Cardiac fibroblast (primary cell): Measurements from ENCODE around the gene ANKMY1.

ENCODE experiments used
- DNase-seq, 2 donors: peaks; one replicate each; pipeline versions ENCODE4 v3.0.0 to v3.0.0-alpha.2; 2010; ENCODE audit warnings: low read depth in 2 of 2
- H3K4me3 ChIP-seq, 2 donors: replicated peaks in 1 of 2; 1 replicate in 1 of 2; 2 replicates in 1 of 2; pipeline ENCODE4 v1.5.1; 2011; ENCODE audit warnings: low read depth in 2 of 2, low read length in 2 of 2, mild to moderate bottlenecking in 2 of 2, moderate library complexity in 1 of 2
- CTCF ChIP-seq: IDR thresholded peaks from one replicate; pipeline ENCODE4 v1.5.1; 2011; ENCODE audit warnings: low read depth, mild to moderate bottlenecking, low read length, inconsistent platforms

Gene ANKMY1

GRCh38 chr2:240512109-240512485 lies 45.7 kb downstream of the ANKMY1 start:
- H3K4me3 ChIP-seq = no peak overlapping the region
- DNase-seq = no peak
- no peak for TF ChIP-seq CTCF

- no peak for DNase-seq
- TF ChIP-seq CTCF = no peak
- H3K4me3 ChIP-seq = no peak overlapping the region
These were observed 46.3 kb downstream of the ANKMY1 start for GRCh38 chr2:240511351-240512108.

- no peak overlapping the region for H3K4me3 ChIP-seq
- TF ChIP-seq CTCF = no peak
- no peak for DNase-seq
These were observed 47.1 kb downstream of the ANKMY1 start for GRCh38 chr2:240510513-240511210.

GRCh38 chr2:240509667-240510512 lies 47.9 kb downstream of the ANKMY1 start:
- DNase-seq = peak in 1 of 2 donors; percentile 7
- no peak for TF ChIP-seq CTCF
- no peak overlapping the region for H3K4me3 ChIP-seq

- no peak for DNase-seq
- no peak for TF ChIP-seq CTCF
- H3K4me3 ChIP-seq = no peak overlapping the region
These were observed 48.8 kb downstream of the ANKMY1 start for GRCh38 chr2:240508832-240509545.

- no peak overlapping the region for H3K4me3 ChIP-seq
- no peak for DNase-seq
- TF ChIP-seq CTCF = no peak
These were observed 50.0 kb downstream of the ANKMY1 start for GRCh38 chr2:240507778-240508251.
